HEK293 (cell line): Measurements from ENCODE around the gene TYW1B.

Experiments used
- GLIS1 ChIP-seq: fragments of 450-650 bp; formaldehyde crosslinking; IDR thresholded peaks from 2 replicates; pipeline ENCODE4 v1.5.1; 2016; ENCODE audit warnings: missing biosample characterization, missing genetic modification characterization
- TF ChIP-seq, protein P1 (sequence below): fragments of 450-650 bp; formaldehyde crosslinking; IDR thresholded peaks from 2 replicates; pipeline ENCODE4 v1.5.1; 2016; ENCODE audit warnings: missing biosample characterization, missing genetic modification characterization

DNA sequence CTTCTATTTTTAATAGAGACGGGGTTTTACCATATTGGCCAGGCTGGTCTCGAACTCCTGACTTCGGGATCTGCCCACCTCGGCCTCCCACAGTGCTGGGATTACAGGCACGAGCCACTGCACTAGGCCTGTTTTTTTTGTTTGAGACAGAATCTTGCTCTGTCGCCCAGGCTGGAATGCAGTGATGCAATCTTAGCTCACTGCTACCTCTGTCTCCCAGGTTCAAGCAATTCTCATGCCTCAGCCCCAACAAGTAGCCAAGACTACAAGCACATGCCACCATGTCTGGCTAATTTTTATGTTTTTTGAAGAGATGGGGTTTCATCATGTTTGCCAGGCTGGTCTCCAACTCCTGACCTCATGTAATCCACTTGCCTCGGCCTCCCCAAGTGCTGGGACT is 73.7 kb downstream of the TYW1B start:
- TF ChIP-seq, protein P1, sequence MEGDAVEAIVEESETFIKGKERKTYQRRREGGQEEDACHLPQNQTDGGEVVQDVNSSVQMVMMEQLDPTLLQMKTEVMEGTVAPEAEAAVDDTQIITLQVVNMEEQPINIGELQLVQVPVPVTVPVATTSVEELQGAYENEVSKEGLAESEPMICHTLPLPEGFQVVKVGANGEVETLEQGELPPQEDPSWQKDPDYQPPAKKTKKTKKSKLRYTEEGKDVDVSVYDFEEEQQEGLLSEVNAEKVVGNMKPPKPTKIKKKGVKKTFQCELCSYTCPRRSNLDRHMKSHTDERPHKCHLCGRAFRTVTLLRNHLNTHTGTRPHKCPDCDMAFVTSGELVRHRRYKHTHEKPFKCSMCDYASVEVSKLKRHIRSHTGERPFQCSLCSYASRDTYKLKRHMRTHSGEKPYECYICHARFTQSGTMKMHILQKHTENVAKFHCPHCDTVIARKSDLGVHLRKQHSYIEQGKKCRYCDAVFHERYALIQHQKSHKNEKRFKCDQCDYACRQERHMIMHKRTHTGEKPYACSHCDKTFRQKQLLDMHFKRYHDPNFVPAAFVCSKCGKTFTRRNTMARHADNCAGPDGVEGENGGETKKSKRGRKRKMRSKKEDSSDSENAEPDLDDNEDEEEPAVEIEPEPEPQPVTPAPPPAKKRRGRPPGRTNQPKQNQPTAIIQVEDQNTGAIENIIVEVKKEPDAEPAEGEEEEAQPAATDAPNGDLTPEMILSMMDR (tag by site-specific recombination) = no peak
- no peak for TF ChIP-seq GLIS1
